ENCODE measurements around the gene GABARAP. TPM values are rescaled to one million over a fixed set of nuclear protein-coding genes. Genes with fewer than 3 reads are reported as not detected.

The GABARAP gene
- total RNA-seq, 6 experiments from 2014 or later = 238 to 330 (median 244) TPM

DNA sequence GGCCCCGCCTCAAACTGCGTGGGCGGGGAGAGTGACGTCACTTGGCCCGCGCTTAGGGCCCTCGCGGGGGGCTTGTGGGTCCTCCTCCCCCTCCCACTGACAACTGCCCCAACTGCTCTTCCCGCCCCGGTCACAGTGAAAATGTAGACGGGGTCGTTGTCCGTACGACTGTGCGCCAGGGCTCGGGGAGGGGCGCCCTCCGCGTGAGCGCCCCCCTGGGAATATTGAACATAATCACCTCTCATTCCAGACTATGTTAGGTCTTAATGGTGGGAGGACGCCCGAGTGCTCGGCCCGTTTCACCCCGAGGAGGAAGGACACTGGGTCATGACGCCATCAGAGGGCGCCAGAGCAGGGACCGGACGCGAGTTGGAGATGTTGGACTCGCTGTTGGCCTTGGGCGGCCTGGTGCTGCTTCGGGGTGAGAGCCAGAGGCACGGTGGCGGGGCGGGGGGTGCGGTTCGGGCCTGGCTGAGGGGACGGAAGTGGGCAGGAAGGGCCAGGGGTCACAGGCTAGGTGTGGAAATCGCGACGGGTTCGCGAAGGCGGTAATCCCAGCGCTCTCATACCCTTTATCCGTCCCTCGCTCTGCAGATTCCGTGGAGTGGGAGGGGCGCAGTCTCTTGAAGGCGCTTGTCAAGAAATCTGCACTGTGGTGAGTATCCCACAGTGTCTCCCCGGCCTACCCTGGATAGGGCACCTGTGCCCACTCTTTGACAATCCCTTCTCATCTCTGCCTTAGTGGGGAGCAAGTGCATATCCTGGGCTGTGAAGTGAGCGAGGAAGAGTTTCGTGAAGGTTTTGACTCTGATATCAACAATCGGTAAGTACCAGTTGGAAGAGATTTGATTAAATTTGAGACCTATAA lies 10.2 kb upstream of the GABARAP start, which contains the start of gene ELP5:
ELP5 (plus strand) TSS at position 40 of the 868 bp plus-strand sequence; CDS start at position 376, 336 bp downstream.
- WGBS (ENCODE audit: insufficient coverage, low coverage, low lambda C conversion rate, missing lambda C conversion rate) = under 1% methylated on average over 36 of the region's 55 CpGs
- intact Hi-C loops (cut with DNase I) = no loop called here
- ATAC-seq (peak; percentile 77 to 82 (median 80)), DNase-seq (peak; percentile 96 to 97 (median 96))
- Histone ChIP-seq H3K4me3 (peak within 1 kb of the TSS; percentile 75 to 96 (median 85)), H3K4me1 (peaks cover 0 to 28% (median 9%) of the 10 kb centered on the region in 4 donors), H3K9me3 (no peaks in the 10 kb centered on the region), H3K36me3 (peaks cover 0 to 25% (median 5%) of the 10 kb centered on the region in 4 donors), H3K27ac (peak within 1 kb of the TSS; percentile 99 to 100 (median 99)), H3K27me3 (no peaks in the 10 kb centered on the region)
- TF ChIP-seq POLR2A (IDR thresholded peaks at IDR 0.05) = peak; percentile 65
- TF ChIP-seq, protein P1, sequence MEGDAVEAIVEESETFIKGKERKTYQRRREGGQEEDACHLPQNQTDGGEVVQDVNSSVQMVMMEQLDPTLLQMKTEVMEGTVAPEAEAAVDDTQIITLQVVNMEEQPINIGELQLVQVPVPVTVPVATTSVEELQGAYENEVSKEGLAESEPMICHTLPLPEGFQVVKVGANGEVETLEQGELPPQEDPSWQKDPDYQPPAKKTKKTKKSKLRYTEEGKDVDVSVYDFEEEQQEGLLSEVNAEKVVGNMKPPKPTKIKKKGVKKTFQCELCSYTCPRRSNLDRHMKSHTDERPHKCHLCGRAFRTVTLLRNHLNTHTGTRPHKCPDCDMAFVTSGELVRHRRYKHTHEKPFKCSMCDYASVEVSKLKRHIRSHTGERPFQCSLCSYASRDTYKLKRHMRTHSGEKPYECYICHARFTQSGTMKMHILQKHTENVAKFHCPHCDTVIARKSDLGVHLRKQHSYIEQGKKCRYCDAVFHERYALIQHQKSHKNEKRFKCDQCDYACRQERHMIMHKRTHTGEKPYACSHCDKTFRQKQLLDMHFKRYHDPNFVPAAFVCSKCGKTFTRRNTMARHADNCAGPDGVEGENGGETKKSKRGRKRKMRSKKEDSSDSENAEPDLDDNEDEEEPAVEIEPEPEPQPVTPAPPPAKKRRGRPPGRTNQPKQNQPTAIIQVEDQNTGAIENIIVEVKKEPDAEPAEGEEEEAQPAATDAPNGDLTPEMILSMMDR (IDR thresholded peaks at IDR 0.05) = peak in 3 of 4 donors; percentile 32 to 61 (median 39)

DNA sequence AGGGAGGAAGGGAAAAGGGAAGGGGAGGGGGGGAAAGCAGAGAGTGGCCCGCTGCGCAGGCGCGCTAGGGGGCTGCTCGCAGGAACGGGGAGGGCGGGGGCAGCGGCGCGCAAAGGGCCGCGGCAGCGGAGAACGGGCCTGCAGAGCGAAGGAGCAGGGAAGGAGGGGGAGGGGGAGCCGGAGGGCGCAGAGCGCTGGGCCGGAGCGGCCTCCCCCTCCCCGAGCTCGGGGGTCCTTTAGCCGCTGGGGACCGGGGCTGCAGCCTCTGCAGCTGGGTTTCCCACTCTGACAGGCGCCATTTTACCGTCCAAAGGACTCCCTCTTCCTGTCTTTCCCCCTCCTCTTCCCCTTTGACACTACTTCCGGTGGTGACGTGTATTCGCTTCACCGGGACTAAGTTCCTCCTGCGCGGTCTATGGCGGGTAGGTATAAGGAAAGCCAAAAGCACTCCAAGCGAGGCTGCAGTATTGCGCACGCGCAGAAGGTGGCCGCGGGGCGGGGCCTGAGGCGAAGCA lies 9.5 kb upstream of the GABARAP start, which contains the start of gene CTDNEP1:
CTDNEP1 (minus strand) TSS at position 74 of the 515 bp plus-strand sequence. CDS start 438 bp downstream, outside the sequence.
- ATAC-seq (peak; percentile 87 to 94 (median 90)), DNase-seq (peak; percentile 99)
- TF ChIP-seq, protein P1 (IDR thresholded peaks at IDR 0.05) = no peak
- peak; percentile 75 for TF ChIP-seq POLR2A (IDR thresholded peaks at IDR 0.05)
- peaks cover 0 to 18% (median 7%) of the 10 kb centered on the region in 4 donors for H3K36me3 ChIP-seq
- no peaks in the 10 kb centered on the region for H3K27me3 ChIP-seq
- H3K4me3 ChIP-seq = peak within 1 kb of the TSS; percentile 75 to 96 (median 85)
- no peaks in the 10 kb centered on the region for H3K9me3 ChIP-seq
- H3K27ac ChIP-seq = peak within 1 kb of the TSS; percentile 99 to 100 (median 99)
- 0% methylated on average over 24 of the region's 41 CpGs for WGBS (ENCODE audit: insufficient coverage, low coverage, low lambda C conversion rate, missing lambda C conversion rate)
- H3K4me1 ChIP-seq = peaks cover 0 to 28% (median 8%) of the 10 kb centered on the region in 4 donors
- intact Hi-C loops (cut with DNase I) = no loop called here

DNA sequence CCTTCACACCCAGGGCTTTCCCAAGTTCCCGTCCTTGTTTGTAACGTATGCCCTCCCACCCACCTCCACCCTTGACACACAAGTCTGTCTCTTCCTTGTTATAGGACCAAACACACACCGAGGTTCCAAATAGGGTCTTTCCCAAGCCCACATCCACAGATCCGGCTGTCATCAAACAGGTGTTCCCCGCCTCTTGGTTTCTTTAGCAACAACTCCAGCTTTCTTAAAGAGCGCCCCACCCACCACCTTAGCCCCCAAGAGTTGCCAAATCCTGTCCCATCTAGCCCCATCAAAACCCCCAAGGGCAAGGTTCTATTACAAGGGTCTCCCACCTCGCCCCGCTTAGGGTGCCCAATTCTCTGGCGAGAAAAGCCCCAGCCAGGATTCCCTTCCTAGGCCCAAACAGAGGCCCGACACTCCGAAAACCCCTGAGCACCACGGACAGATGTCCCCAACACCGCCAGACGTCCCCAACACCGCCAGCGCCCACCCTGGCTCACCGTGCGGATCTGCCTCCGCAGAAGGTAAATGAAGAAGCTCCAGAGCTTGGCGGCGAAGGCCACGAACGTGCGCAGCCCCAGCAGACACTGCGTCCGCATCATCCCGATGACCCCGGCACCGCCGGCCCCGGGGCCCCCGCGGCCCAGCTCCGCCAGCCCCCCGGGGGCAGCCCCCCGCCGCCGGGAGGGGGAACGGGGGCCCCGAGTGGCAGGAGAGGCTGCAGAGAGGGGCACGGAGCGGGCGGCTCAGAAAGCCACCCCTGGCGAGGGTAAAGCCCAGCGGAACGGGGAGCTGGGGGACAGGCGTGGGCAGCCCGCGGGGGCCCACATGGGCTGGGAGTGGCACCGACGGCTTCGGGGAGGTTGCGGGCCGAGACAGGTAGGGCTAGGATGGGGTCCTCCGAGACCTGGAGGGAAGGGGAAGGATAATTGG lies 8.7 kb upstream of the GABARAP start:
- WGBS (ENCODE audit: insufficient coverage, low coverage, low lambda C conversion rate, missing lambda C conversion rate) = under 1% methylated on average over 34 of the region's 55 CpGs
- intact Hi-C loops (cut with DNase I) = no loop called here
- Histone ChIP-seq H3K36me3 (peaks cover 0 to 16% (median 9%) of the 10 kb centered on the region in 4 donors), H3K27ac (peak overlapping the region; percentile 99 to 100 (median 99)), H3K27me3 (no peaks in the 10 kb centered on the region), H3K4me1 (peaks cover 0 to 28% (median 8%) of the 10 kb centered on the region in 4 donors), H3K4me3 (peak overlapping the region; percentile 75 to 96 (median 85)), H3K9me3 (no peaks in the 10 kb centered on the region)
- peak in 1 of 4 donors; percentile 1 for ATAC-seq
- TF ChIP-seq, protein P1 (IDR thresholded peaks at IDR 0.05) = no peak
- TF ChIP-seq POLR2A (IDR thresholded peaks at IDR 0.05) = no peak
- DNase-seq = peak in 2 of 3 donors; percentile 57 to 70

DNA sequence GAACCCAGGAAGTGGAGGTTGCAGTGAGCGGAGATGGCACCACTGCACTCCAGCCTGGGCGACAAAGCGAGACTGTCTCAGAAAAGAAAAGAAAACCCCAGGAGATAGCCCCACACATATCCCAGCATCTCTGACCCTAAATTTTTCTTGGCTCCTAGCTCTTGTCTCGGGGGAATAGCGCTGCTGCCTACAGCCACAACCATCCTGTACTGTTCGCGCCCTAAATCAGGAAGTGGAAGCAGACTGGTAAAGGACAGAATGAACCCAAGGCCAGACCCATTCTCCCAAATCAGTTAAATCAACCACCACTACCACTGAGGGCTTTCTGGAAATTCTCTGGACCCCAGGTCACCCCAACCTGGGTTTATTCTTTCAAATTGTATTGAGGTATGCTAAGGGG lies 7.6 kb upstream of the GABARAP start:
- Histone ChIP-seq H3K27me3 (no peaks in the 10 kb centered on the region), H3K4me3 (peak overlapping the region in 2 of 3 donors; percentile 75 to 85), H3K9me3 (no peaks in the 10 kb centered on the region), H3K4me1 (peaks cover 0 to 28% (median 8%) of the 10 kb centered on the region in 4 donors), H3K36me3 (peaks cover 0 to 28% (median 8%) of the 10 kb centered on the region in 4 donors), H3K27ac (no peak overlapping the region)
- no peak for TF ChIP-seq POLR2A (IDR thresholded peaks at IDR 0.05)
- TF ChIP-seq, protein P1 (IDR thresholded peaks at IDR 0.05) = no peak
- intact Hi-C loops (cut with DNase I) = no loop called here
- 96% methylated on average over 4 of the region's 7 CpGs for WGBS (ENCODE audit: insufficient coverage, low coverage, low lambda C conversion rate, missing lambda C conversion rate)
- DNase-seq (no peak), ATAC-seq (no peak)
